ENCODE data around the gene MZB1.
"Not testable (repeated sequence)": the region's sequence is repeated elsewhere in the genome, so short reads cannot be mapped to it uniquely, and the experiment has no call there.

MZB1 gene

GRCh38 chr5:139391570-139392323, 2.0 kb upstream of the MZB1 start:
- peak; percentile 50 for DNase-seq (ENCODE audit: low spot score)

GRCh38 chr5:139390639-139391569, 1.2 kb upstream of the MZB1 start:
- no peak for DNase-seq (ENCODE audit: low spot score)

GRCh38 chr5:139388198-139388821, 1.4 kb downstream of the MZB1 start:
- peak; percentile 74 for DNase-seq (ENCODE audit: low spot score)

GRCh38 chr5:139387611-139388197, 2.0 kb downstream of the MZB1 start:
- no peak for DNase-seq (ENCODE audit: low spot score)

- DNase-seq (ENCODE audit: low spot score): not testable (repeated sequence)
These were observed 2.8 kb downstream of the MZB1 start for GRCh38 chr5:139386956-139387355.

- DNase-seq (ENCODE audit: low spot score): no peak
These were observed 3.7 kb downstream of the MZB1 start for GRCh38 chr5:139386050-139386438.

GRCh38 chr5:139385061-139386049, 4.4 kb downstream of the MZB1 start:
- DNase-seq (ENCODE audit: low spot score): no peak

- no peak for DNase-seq (ENCODE audit: low spot score)
These were observed 5.1 kb downstream of the MZB1 start for GRCh38 chr5:139384591-139385051.

GRCh38 chr5:139383993-139384590, 5.6 kb downstream of the MZB1 start:
- DNase-seq (ENCODE audit: low spot score): no peak

- peak; percentile 74 for DNase-seq (ENCODE audit: low spot score)
These were observed 6.3 kb downstream of the MZB1 start, which contains the start of gene SLC23A1 for GRCh38 chr5:139383275-139383992. TSS of gene SLC23A1 (minus strand) at chr5:139383297. CDS start at chr5:139383253, 44 bp downstream.

- no peak for DNase-seq (ENCODE audit: low spot score)
These were observed 6.9 kb downstream of the MZB1 start for GRCh38 chr5:139382807-139383206.

GRCh38 chr5:139381837-139382761, 7.6 kb downstream of the MZB1 start:
- DNase-seq (ENCODE audit: low spot score): peak; percentile 32

- DNase-seq (ENCODE audit: low spot score): no peak
These were observed 9.9 kb downstream of the MZB1 start for GRCh38 chr5:139379626-139380449.

- DNase-seq (ENCODE audit: low spot score): no peak
These were observed 10.8 kb downstream of the MZB1 start for GRCh38 chr5:139378941-139379361.

- DNase-seq (ENCODE audit: low spot score): no peak
These were observed 11.4 kb downstream of the MZB1 start for GRCh38 chr5:139378101-139378825.

- DNase-seq (ENCODE audit: low spot score): no peak
These were observed 12.5 kb downstream of the MZB1 start for GRCh38 chr5:139377226-139377625.

- no peak for DNase-seq (ENCODE audit: low spot score)
These were observed 13.3 kb downstream of the MZB1 start for GRCh38 chr5:139376364-139376763.
